Right lobe of liver (tissue), 4 donors: ENCODE results near the gene TK2.

Experiments used
- POLR2A ChIP-seq: fragments of 450-650 bp; IDR thresholded peaks from one replicate; pipeline ENCODE4 v1.6.1; 2017; ENCODE audit warnings: antibody characterized with exemption, mild to moderate bottlenecking
- TF ChIP-seq, protein P1 (sequence below), 4 donors: fragments of 200-600 bp in 3 of 4; fragments of 450-650 bp in 1 of 4; IDR thresholded peaks; one replicate each; pipeline versions ENCODE4 v1.5.1 to v1.8.0; 2016 to 2022; ENCODE audit warnings: antibody characterized with exemption in 4 of 4, mild to moderate bottlenecking in 2 of 4
- donor health status: DM: no; HTN: no; CAD: no.
- donor health status: DM: no; HTN: no; CAD: no.
- donor health status: DM: no; HTN: yes; CAD: no.

DNA sequence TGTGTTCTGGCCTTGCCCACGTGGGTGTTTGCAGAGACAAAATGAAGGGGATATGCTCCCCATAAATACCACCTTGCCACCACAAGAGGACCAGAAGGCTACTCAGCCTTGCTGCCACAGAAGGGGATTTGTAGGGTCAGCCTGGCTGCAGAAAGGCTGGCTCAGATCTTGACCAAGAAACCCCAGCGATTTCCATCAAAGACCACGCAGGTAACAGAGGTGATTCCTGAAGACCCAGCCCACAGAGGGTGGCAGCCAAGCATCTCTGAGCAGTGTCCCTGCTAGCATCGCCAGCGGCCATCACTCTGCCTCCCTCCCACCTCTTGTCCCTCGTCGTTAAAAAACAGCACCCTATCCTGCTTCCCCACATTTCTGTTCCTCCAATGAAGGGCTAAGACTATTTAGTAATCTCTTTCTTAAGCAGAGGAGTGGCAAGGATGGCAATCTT, 68.0 kb downstream of the TK2 start:
- TF ChIP-seq POLR2A, result no peak
- TF ChIP-seq, protein P1, sequence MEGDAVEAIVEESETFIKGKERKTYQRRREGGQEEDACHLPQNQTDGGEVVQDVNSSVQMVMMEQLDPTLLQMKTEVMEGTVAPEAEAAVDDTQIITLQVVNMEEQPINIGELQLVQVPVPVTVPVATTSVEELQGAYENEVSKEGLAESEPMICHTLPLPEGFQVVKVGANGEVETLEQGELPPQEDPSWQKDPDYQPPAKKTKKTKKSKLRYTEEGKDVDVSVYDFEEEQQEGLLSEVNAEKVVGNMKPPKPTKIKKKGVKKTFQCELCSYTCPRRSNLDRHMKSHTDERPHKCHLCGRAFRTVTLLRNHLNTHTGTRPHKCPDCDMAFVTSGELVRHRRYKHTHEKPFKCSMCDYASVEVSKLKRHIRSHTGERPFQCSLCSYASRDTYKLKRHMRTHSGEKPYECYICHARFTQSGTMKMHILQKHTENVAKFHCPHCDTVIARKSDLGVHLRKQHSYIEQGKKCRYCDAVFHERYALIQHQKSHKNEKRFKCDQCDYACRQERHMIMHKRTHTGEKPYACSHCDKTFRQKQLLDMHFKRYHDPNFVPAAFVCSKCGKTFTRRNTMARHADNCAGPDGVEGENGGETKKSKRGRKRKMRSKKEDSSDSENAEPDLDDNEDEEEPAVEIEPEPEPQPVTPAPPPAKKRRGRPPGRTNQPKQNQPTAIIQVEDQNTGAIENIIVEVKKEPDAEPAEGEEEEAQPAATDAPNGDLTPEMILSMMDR (IDR thresholded peaks at IDR 0.05), result no peak
